Thyroid gland (tissue), 4 donors: ENCODE data around the gene RAD52. TPM values are rescaled to one million over a fixed set of nuclear protein-coding genes. Genes with fewer than 3 reads are reported as not detected.

ENCODE experiments used
- DNase-seq, 2 donors: peaks; one replicate each; pipeline ENCODE4 v3.0.0-alpha.2; 2019
- H3K27ac ChIP-seq, 3 donors: fragments of 200-600 bp; sonication (generic); 1 replicate in 2 of 3; 2 replicates in 1 of 3; pipeline ENCODE4 v1.5.1; 2016 to 2019; ENCODE audit warnings: mild to moderate bottlenecking in 1 of 3, moderate library complexity in 1 of 3
- H3K27me3 ChIP-seq: fragments of 200-600 bp; sonication (generic); one replicate; pipeline ENCODE4 v1.5.1; 2019
- H3K36me3 ChIP-seq, 2 donors: fragments of 200-600 bp; sonication (generic); one replicate each; pipeline ENCODE4 v1.5.1; 2016 to 2019
- H3K4me1 ChIP-seq, 2 donors: fragments of 200-600 bp; sonication (generic); one replicate each; pipeline ENCODE4 v1.5.1; 2017 to 2019
- H3K4me3 ChIP-seq, 3 donors: fragments of 200-600 bp; sonication (generic); replicated peaks in 1 of 3; 1 replicate in 2 of 3; 2 replicates in 1 of 3; pipeline ENCODE4 v1.5.1; 2016; ENCODE audit warnings: mild to moderate bottlenecking in 1 of 3
- H3K9me3 ChIP-seq: fragments of 200-600 bp; sonication (generic); one replicate; pipeline ENCODE4 v1.5.1; 2017
- POLR2A ChIP-seq, 2 donors: fragments of 450-650 bp; IDR thresholded peaks; one replicate each; pipeline ENCODE4 v1.6.1; 2017; ENCODE audit warnings: antibody characterized with exemption in 2 of 2, mild to moderate bottlenecking in 2 of 2, moderate library complexity in 1 of 2
- WGBS, 2 donors: methylation state at CpG; one replicate each; pipeline ENCODE4 v1.1.5; 2017; 5-methylcytosine and 5-hydroxymethylcytosine counted together
- intact Hi-C: fragments of 100-400 bp; cut with DNase I; formaldehyde crosslinking; loops from one replicate; pipeline ENCODE4 v1.15.1; 2023
- total RNA-seq, 4 donors: library from RNA; depleted of rRNA; stranded (reverse); fragments of >200 nt; gene quantifications; one replicate each; pipeline ENCODE4 v1.2.3, GENCODE V29; 2016
- TF ChIP-seq, protein P1 (sequence below), 6 experiments: fragments of 200-600 bp in 3 of 6; fragments of 450-650 bp in 3 of 6; sonication (generic) in 3 of 6; IDR thresholded peaks; one replicate each; pipeline ENCODE4 v1.5.1; 2016 to 2019; ENCODE audit warnings: antibody characterized with exemption in 6 of 6, mild to moderate bottlenecking in 2 of 6, inconsistent platforms in 1 of 6, moderate library complexity in 1 of 6

The RAD52 gene
- total RNA-seq, 4 donors from 2014 or later: 27.4 to 35.1 (median 31.0) TPM

DNA sequence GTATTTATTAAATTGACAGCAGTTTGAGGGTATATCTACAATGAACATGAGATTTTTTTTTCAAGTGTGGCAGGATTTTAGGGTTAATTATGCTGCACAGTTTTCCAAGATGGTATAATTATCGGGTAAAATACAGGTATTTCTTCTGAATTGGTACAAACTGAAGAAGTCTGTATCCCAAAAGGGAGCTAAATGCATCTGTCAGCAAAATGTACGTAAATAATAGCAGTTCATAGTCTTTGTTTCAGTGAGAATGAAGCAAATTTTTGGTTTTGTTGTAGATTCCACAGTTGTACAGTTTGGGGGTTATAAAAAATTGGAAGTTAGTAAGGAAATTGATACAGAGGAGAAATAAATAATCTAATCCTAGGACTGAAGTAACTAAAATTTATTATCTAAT, 63.3 kb downstream of the RAD52 start:
- no peak for DNase-seq
- 93 to 95% methylated on average over 2 of the region's 2 CpGs for WGBS, 2 donors
- H3K4me1 ChIP-seq: no peaks in the 10 kb centered on the region
- peaks cover 70 to 77% of the 10 kb centered on the region in 2 donors for H3K36me3 ChIP-seq
- H3K9me3 ChIP-seq: no peaks in the 10 kb centered on the region
- H3K27ac ChIP-seq: no peak overlapping the region
- intact Hi-C loops: no loop called here
- H3K27me3 ChIP-seq: no peaks in the 10 kb centered on the region
- TF ChIP-seq, protein P1, sequence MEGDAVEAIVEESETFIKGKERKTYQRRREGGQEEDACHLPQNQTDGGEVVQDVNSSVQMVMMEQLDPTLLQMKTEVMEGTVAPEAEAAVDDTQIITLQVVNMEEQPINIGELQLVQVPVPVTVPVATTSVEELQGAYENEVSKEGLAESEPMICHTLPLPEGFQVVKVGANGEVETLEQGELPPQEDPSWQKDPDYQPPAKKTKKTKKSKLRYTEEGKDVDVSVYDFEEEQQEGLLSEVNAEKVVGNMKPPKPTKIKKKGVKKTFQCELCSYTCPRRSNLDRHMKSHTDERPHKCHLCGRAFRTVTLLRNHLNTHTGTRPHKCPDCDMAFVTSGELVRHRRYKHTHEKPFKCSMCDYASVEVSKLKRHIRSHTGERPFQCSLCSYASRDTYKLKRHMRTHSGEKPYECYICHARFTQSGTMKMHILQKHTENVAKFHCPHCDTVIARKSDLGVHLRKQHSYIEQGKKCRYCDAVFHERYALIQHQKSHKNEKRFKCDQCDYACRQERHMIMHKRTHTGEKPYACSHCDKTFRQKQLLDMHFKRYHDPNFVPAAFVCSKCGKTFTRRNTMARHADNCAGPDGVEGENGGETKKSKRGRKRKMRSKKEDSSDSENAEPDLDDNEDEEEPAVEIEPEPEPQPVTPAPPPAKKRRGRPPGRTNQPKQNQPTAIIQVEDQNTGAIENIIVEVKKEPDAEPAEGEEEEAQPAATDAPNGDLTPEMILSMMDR (IDR thresholded peaks at IDR 0.05): no peak
- H3K4me3 ChIP-seq: no peak overlapping the region

DNA sequence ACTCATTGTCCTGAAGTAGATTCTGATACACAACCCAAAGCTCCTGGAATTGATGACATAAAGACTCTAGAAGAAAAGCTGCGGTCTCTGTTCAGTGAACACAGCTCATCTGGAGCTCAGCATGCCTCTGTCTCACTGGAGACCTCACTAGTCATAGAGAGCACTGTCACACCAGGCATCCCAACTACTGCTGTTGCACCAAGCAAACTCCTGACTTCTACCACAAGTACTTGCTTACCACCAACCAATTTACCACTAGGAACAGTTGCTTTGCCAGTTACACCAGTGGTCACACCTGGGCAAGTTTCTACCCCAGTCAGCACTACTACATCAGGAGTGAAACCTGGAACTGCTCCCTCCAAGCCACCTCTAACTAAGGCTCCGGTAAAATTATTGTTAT, 63.8 kb downstream of the RAD52 start:
- 93 to 95% methylated on average over 2 of the region's 2 CpGs for WGBS, 2 donors
- Histone ChIP-seq H3K36me3 (peaks cover 75 to 77% of the 10 kb centered on the region in 2 donors), H3K4me3 (no peak overlapping the region), H3K27me3 (no peaks in the 10 kb centered on the region), H3K27ac (no peak overlapping the region), H3K9me3 (no peaks in the 10 kb centered on the region), H3K4me1 (no peaks in the 10 kb centered on the region)
- intact Hi-C loops: no loop called here
- TF ChIP-seq POLR2A (IDR thresholded peaks at IDR 0.05): no peak
- TF ChIP-seq, protein P1 (IDR thresholded peaks at IDR 0.05): no peak
- no peak for DNase-seq

DNA sequence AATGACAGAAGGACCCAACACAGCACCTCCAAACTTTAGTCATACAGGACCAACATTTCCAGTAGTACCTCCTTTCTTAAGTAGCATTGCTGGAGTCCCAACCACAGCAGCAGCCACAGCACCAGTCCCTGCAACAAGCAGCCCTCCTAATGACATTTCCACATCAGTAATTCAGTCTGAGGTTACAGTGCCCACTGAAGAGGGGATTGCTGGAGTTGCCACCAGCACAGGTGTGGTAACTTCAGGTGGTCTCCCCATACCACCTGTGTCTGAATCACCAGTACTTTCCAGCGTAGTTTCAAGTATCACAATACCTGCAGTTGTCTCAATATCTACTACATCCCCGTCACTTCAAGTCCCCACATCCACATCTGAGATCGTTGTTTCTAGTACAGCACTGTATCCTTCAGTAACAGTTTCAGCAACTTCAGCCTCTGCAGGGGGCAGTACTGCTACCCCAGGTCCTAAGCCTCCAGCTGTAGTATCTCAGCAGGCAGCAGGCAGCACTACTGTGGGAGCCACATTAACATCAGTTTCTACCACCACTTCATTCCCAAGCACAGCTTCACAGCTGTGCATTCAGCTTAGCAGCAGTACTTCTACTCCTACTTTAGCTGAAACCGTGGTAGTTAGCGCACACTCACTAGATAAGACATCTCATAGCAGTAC, 64.6 kb downstream of the RAD52 start:
- H3K27me3 ChIP-seq: no peaks in the 10 kb centered on the region
- no peak for TF ChIP-seq POLR2A (IDR thresholded peaks at IDR 0.05)
- TF ChIP-seq, protein P1 (IDR thresholded peaks at IDR 0.05): no peak
- intact Hi-C loops: no loop called here
- no peak overlapping the region for H3K4me3 ChIP-seq
- no peak overlapping the region for H3K27ac ChIP-seq
- no peaks in the 10 kb centered on the region for H3K9me3 ChIP-seq
- no peak for DNase-seq
- H3K36me3 ChIP-seq: peaks cover 76 to 79% of the 10 kb centered on the region in 2 donors
- WGBS, 2 donors: 93 to 95% methylated on average over 5 of the region's 5 CpGs
- no peaks in the 10 kb centered on the region for H3K4me1 ChIP-seq

DNA sequence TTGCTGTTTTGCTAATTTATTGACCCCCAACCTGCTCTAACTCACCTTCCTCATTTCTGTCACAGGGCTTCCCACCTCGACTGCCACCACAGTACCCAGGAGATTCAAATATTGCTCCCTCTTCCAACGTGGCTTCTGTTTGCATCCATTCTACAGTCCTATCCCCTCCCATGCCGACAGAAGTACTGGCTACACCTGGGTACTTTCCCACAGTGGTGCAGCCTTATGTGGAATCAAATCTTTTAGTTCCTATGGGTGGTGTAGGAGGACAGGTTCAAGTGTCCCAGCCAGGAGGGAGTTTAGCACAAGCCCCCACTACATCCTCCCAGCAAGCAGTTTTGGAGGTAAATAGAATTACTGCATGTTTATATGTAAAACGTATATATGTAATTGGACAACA, 68.8 kb downstream of the RAD52 start:
- TF ChIP-seq POLR2A (IDR thresholded peaks at IDR 0.05): no peak
- TF ChIP-seq, protein P1 (IDR thresholded peaks at IDR 0.05): no peak
- Histone ChIP-seq H3K36me3 (peaks cover 57 to 60% of the 10 kb centered on the region in 2 donors), H3K4me3 (no peak overlapping the region), H3K4me1 (no peaks in the 10 kb centered on the region), H3K27me3 (no peaks in the 10 kb centered on the region), H3K9me3 (no peaks in the 10 kb centered on the region), H3K27ac (no peak overlapping the region)
- 83 to 92% methylated on average over 4 of the region's 4 CpGs for WGBS, 2 donors
- intact Hi-C loops: no loop called here
- no peak for DNase-seq

DNA sequence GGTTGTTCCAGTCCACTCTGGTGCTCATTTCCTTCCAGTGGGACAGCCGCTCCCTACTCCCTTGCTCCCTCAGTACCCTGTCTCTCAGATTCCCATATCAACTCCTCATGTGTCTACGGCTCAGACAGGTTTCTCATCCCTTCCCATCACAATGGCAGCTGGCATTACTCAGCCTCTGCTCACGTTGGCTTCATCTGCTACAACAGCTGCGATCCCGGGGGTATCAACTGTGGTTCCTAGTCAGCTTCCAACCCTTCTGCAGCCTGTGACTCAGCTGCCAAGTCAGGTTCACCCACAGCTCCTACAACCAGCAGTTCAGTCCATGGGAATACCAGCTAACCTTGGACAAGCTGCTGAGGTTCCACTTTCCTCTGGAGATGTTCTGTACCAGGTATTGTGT, 69.9 kb downstream of the RAD52 start:
- 93 to 97% methylated on average over 5 of the region's 5 CpGs for WGBS, 2 donors

More for the DNA sequence above, 69.9 kb downstream of the RAD52 start:
- Histone ChIP-seq H3K27me3 (no peaks in the 10 kb centered on the region), H3K4me1 (no peaks in the 10 kb centered on the region), H3K27ac (no peak overlapping the region), H3K36me3 (peaks cover 47 to 50% of the 10 kb centered on the region in 2 donors), H3K9me3 (no peaks in the 10 kb centered on the region), H3K4me3 (no peak overlapping the region)
- TF ChIP-seq POLR2A (IDR thresholded peaks at IDR 0.05): no peak
- TF ChIP-seq, protein P1 (IDR thresholded peaks at IDR 0.05): no peak
- DNase-seq: no peak
- intact Hi-C loops: no loop called here
